GM12892 (cell line): ENCODE data around the gene SOX14.

Experiments used
- DNase-seq: peaks from one replicate; pipeline ENCODE4 v3.0.0; 2011; ENCODE audit not compliant: insufficient read length
- FAIRE-seq: peaks from 2 replicates; lab custom pipeline; 2011; peaks lifted over from hg19 to GRCh38; lab: Jason Lieb, UNC
- POLR2A ChIP-seq: IDR thresholded peaks from 2 replicates; pipeline ENCODE4 v1.6.1; 2011; ENCODE audit warnings: low read depth, low read length, control low read depth
- POLR2AphosphoS5 ChIP-seq: IDR thresholded peaks from 2 replicates; pipeline ENCODE4 v1.6.1; 2011; ENCODE audit warnings: low read depth, low read length, control low read depth
- TAF1 ChIP-seq: IDR thresholded peaks from 2 replicates; pipeline ENCODE4 v1.6.1; 2011; ENCODE audit warnings: low read depth, mild to moderate bottlenecking, control low read depth, low read length, borderline replicate concordance

The SOX14 gene

GRCh38 chr3:137809509-137809908, 45.4 kb downstream of the SOX14 start:
- TF ChIP-seq TAF1 (no peak), POLR2AphosphoS5 (no peak), POLR2A (no peak)
- no peak for DNase-seq
- no peak for FAIRE-seq

- no peak for DNase-seq
- no peak for FAIRE-seq
- TF ChIP-seq TAF1 (no peak), POLR2AphosphoS5 (no peak), POLR2A (no peak)
Measured at GRCh38 chr3:137812023-137812422, 47.9 kb downstream of the SOX14 start.

GRCh38 chr3:137815251-137815650, 51.1 kb downstream of the SOX14 start:
- FAIRE-seq (no peak), DNase-seq (no peak)
- TF ChIP-seq TAF1 (no peak), POLR2AphosphoS5 (no peak), POLR2A (no peak)
